KOPT-K1 (cell line): Measurements from ENCODE around the gene POU2F3.
"Not testable (repeated sequence)": the region's sequence is repeated elsewhere in the genome, so short reads cannot be mapped to it uniquely, and the experiment has no call there.

Experiments
- H3K27ac ChIP-seq: fragments of 200-600 bp; sonication (generic); 2 replicates; pipeline ENCODE4 v1.5.1; 2016; ENCODE audit warnings: antibody characterized with exemption, mild to moderate bottlenecking, low read depth, low read length; ENCODE audit not compliant: poor library complexity, severe bottlenecking
- H3K36me3 ChIP-seq: fragments of 200-600 bp; sonication (generic); 2 replicates; pipeline ENCODE4 v1.5.1; 2017; ENCODE audit warnings: antibody characterized with exemption, mild to moderate bottlenecking, low read length, moderate library complexity; ENCODE audit not compliant: insufficient read depth
- H3K9me3 ChIP-seq: fragments of 200-600 bp; sonication (generic); 2 replicates; pipeline ENCODE4 v1.5.1; 2017; ENCODE audit warnings: antibody characterized with exemption, low read length, mild to moderate bottlenecking; ENCODE audit not compliant: insufficient read depth, poor library complexity, severe bottlenecking

The POU2F3 gene

GRCh38 chr11:120268686-120269085 lies 28.7 kb downstream of the POU2F3 start:
- no peaks in the 10 kb centered on the region for H3K9me3 ChIP-seq
- no peaks in the 10 kb centered on the region for H3K36me3 ChIP-seq
- no peak overlapping the region for H3K27ac ChIP-seq

DNA sequence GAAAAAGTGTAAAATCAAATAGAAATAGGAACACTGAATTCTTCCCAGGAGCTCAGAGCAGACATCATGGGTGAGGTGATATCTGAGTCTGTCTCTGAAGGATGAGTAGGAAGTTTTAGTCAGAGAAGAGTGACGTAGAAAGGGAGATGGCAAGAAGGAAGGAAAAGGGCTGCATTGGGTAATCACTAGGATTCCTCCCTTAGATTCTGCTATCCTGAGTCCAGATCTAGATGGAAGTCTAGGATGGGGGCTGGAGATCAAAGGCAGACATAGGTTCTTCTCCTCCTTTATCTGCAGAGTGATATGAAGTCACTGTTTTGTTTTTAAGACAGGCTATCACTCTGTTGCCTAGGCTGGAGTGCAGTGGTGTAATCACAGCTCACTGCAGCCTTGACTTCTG lies 30.4 kb downstream of the POU2F3 start:
- H3K27ac ChIP-seq = no peak overlapping the region
- H3K36me3 ChIP-seq = no peaks in the 10 kb centered on the region
- H3K9me3 ChIP-seq = no peaks in the 10 kb centered on the region

- no peaks in the 10 kb centered on the region for H3K9me3 ChIP-seq
- no peaks in the 10 kb centered on the region for H3K36me3 ChIP-seq
- no peak overlapping the region for H3K27ac ChIP-seq
These were observed 31.7 kb downstream of the POU2F3 start for GRCh38 chr11:120271672-120272071.

GRCh38 chr11:120272303-120272702 lies 32.4 kb downstream of the POU2F3 start:
- Histone ChIP-seq H3K36me3 (no peaks in the 10 kb centered on the region), H3K27ac (no peak overlapping the region), H3K9me3 (no peaks in the 10 kb centered on the region)

- Histone ChIP-seq H3K36me3 (no peaks in the 10 kb centered on the region), H3K9me3 (no peaks in the 10 kb centered on the region), H3K27ac (no peak overlapping the region)
These were observed 33.5 kb downstream of the POU2F3 start for GRCh38 chr11:120273432-120273831.

GRCh38 chr11:120273956-120274355 lies 34.0 kb downstream of the POU2F3 start:
- not testable (repeated sequence) for H3K36me3 ChIP-seq, H3K9me3 ChIP-seq, H3K27ac ChIP-seq

- no peaks in the 10 kb centered on the region for H3K9me3 ChIP-seq
- no peaks in the 10 kb centered on the region for H3K36me3 ChIP-seq
- no peak overlapping the region for H3K27ac ChIP-seq
These were observed 39.6 kb downstream of the POU2F3 start for GRCh38 chr11:120279502-120279901.

DNA sequence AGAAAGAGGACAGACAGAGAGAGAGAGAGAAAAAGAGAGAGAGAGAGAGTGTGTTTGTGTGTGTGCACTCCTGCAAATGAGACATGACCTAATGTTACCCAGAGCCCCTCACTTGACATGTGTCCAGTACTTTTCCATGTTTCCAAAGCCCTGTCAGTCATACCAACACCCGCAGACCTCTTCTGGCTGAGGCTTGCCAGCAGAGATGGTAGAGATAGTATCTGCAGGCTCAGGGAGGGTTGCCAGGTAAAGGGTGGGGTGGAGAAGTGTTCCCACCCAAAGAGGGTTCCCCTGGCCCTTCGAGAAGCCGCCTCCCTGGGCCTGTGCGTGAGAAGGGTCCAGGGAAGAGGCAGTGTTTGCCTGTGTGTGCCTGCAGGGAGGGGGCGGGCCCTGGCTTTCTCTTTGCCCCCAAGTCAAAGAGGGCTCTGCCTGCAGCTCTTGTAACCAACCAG lies 40.7 kb downstream of the POU2F3 start:
- Histone ChIP-seq H3K9me3 (no peaks in the 10 kb centered on the region), H3K36me3 (no peaks in the 10 kb centered on the region), H3K27ac (no peak overlapping the region)

GRCh38 chr11:120281143-120281795 lies 41.3 kb downstream of the POU2F3 start:
- Histone ChIP-seq H3K27ac (no peak overlapping the region), H3K36me3 (no peaks in the 10 kb centered on the region)

GRCh38 chr11:120283124-120283523 lies 43.2 kb downstream of the POU2F3 start:
- H3K9me3 ChIP-seq = no peaks in the 10 kb centered on the region
- no peaks in the 10 kb centered on the region for H3K36me3 ChIP-seq

More at GRCh38 chr11:120281143-120281795, 41.3 kb downstream of the POU2F3 start:
- H3K9me3 ChIP-seq = no peaks in the 10 kb centered on the region

DNA sequence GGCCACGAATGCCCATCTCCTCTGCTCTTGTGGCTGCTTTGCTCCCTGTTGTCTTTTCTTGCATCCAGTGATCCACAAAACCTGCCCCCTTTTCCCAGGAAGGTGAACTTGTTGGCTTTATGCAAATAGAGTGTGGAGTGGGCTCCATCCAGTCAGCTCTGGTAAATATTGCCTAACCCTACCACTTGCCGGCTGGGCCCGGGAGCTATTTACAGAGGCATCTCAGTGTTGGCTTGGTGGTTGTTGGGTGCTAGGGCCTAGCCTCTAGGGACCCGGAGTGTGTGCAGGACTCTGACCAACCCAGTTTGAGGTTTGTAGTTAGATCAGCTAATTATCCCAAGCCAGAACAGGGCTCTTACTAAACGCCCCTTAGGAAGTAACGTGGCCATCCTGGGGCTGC lies 44.3 kb downstream of the POU2F3 start:
- H3K9me3 ChIP-seq = no peaks in the 10 kb centered on the region
- H3K27ac ChIP-seq = no peak overlapping the region

More at GRCh38 chr11:120283124-120283523, 43.2 kb downstream of the POU2F3 start:
- no peak overlapping the region for H3K27ac ChIP-seq

DNA sequence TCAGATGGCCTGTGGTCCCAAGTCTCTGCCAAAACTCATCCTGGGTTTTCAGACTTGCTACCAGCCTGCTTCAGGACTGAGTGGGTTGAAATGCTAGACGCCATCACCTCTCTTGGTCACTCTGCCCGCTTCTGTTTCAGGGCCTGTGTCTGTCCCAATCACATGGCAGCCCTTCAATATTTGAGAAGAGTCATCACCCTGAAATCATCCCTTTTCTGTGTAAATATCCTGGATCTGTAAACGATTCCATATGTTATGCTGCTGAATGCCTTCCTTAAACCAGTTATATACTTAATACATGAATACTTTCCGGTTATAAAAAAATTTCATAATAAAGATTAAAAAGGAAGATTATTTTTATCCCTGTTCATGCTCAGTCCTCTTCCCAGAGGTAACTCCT lies 45.3 kb downstream of the POU2F3 start:
- Histone ChIP-seq H3K9me3 (no peaks in the 10 kb centered on the region), H3K36me3 (no peaks in the 10 kb centered on the region), H3K27ac (no peak overlapping the region)

More for the DNA sequence above, 44.3 kb downstream of the POU2F3 start:
- no peaks in the 10 kb centered on the region for H3K36me3 ChIP-seq

GRCh38 chr11:120288021-120288420 lies 48.1 kb downstream of the POU2F3 start:
- Histone ChIP-seq H3K36me3 (no peaks in the 10 kb centered on the region), H3K27ac (no peak overlapping the region), H3K9me3 (no peaks in the 10 kb centered on the region)

GRCh38 chr11:120289426-120289825 lies 49.5 kb downstream of the POU2F3 start:
- Histone ChIP-seq H3K27ac (no peak overlapping the region), H3K36me3 (no peaks in the 10 kb centered on the region), H3K9me3 (no peaks in the 10 kb centered on the region)

GRCh38 chr11:120290956-120291355 lies 51.0 kb downstream of the POU2F3 start:
- H3K9me3 ChIP-seq = no peaks in the 10 kb centered on the region
- H3K36me3 ChIP-seq = no peaks in the 10 kb centered on the region
- H3K27ac ChIP-seq = no peak overlapping the region

- Histone ChIP-seq H3K27ac (no peak overlapping the region), H3K9me3 (no peaks in the 10 kb centered on the region), H3K36me3 (no peaks in the 10 kb centered on the region)
These were observed 53.3 kb downstream of the POU2F3 start for GRCh38 chr11:120293038-120293800.
